Stimulated activated CD4-positive, alpha-beta T cell treated with anti-CD3 and anti-CD28 coated beads, Interleukin-2, amount 100 ng/mL, for 24 hours (primary cell): ENCODE measurements around the gene UGT1A4.

ENCODE experiments used
- DNase-seq, 2 donors: peaks; one replicate each; pipeline ENCODE4 v3.0.0-alpha.2; 2020

The UGT1A4 gene

DNA sequence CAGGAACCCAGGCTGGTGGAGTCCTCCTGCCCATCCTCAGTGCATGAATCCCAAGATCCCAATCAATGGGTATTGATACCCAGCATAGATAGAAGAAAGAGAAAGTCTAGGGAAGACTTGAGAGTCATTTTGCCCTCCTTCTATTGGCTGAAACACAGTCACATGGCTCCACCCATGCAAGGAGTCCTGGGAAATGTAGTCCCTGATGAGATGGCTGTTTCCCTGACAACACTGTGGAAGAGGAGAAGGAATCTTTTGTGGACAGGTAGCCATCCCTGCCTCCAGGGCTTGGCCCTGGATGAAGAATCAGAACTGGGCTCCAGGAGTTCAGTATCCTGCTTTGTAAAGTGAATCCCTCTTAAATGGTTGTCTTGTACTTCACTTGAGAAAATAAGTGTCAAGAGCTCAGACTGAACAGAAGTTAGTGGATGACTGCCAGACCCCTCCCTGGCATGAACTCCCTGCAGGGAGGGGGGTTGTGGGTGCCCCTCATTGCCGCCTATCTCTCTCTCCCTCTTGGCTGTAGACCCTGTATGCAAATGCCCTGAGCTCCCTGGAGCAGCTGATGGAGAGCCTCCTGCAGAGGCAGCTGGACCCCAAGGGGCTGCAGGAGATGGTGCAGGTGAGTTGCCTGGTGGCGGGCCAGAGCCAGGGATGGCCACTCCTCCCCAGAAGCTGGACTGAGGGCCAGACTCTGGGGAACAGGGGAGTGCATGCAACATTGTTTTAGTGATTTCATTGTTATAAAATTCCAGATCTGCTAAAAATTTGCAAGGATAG, 95.7 kb downstream of the UGT1A4 start:
- DNase-seq, result no peak

GRCh38 chr2:233815861-233816260, 97.3 kb downstream of the UGT1A4 start:
- no peak for DNase-seq

DNA sequence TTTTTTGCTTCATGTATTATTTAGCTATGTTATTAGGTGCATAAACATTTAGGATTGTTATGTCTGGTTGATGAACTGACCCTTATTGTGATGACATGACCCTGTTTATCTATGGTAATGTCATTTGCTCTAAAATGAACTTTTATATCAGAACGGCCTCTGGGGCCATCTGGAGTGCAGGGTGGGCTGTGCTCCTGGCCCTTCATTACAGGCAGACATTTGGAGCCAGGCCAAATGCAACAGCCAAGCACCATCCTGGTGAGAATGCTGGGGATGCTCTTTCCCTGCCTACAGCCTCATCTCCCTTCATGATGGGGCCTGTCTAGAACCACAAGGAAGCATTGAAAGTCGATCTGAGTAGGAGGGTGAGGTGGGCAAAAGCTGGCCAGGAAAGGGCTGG, 97.8 kb downstream of the UGT1A4 start:
- DNase-seq, result no peak

DNA sequence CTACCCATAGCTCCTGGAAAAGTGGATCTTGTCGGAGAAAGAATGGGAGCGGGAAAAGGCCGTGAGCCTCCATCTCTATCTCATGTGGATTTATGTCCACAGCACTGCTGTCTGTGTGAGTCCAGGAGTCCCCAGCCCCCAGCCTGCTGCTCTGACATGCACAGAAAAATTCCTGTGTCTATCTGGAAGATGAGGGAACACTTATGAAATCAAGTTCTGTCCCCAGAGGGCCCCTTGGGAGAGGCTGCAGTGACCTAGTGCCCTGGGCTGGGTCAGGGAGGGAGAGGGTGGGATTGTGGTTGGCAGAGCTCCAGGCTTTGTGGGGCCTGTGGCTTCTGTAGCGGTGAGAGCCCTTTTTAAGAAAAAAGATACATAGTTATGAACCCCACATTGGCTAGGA, 98.2 kb downstream of the UGT1A4 start:
- no peak for DNase-seq

GRCh38 chr2:233817361-233817911, 98.9 kb downstream of the UGT1A4 start:
- DNase-seq, result no peak

- DNase-seq, result no peak
Observed at GRCh38 chr2:233817995-233818638, 99.6 kb downstream of the UGT1A4 start.

DNA sequence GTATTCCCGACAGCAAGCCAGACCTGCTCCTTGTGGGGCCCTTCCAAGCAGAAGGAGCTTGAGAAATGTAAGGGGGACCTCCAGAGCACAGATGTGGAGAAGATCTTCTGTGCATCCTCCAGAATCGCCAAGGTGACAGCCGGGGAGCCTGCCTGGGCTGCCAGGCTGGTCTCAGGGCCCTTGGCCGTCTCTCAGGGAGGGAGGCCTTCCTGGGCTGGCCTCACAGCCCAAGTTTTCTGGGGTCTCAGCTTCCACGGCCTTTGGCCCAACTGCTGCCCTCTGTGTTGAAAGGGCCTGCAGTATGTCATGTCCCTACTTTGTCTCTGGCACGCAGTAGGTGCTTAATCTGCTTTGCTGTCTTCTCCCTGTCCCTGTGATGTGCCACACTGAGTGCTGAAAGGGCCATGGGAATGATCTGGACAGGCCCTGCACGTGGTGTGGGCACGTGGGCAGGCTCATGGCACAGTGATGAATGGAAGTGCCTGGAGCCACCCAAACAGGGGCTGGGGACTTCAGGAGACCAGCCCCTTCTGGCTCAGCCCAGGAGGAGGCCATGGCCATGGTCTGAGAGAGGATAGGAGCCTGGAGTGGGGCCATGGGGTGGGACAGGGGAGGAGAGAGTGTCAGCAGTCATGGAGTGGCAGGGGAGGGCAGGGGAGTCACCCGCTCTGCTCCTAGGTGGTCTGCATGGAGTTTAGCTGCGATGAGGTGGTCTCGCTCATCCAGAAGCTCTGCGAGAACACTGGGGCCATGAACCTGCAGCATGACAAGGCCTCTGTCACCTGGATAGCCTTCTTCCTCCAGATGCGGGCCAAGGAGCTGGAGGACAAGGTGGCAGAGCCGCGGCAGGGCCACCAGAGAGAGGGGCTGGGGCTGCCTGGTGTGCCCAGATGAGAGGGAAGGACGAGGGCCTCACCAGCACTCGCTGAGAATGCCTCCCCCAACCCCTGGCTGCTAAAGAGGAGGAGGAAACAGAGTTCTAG, 100.4 kb downstream of the UGT1A4 start:
- no peak for DNase-seq

GRCh38 chr2:233819884-233820773, 101.6 kb downstream of the UGT1A4 start:
- DNase-seq, result no peak

DNA sequence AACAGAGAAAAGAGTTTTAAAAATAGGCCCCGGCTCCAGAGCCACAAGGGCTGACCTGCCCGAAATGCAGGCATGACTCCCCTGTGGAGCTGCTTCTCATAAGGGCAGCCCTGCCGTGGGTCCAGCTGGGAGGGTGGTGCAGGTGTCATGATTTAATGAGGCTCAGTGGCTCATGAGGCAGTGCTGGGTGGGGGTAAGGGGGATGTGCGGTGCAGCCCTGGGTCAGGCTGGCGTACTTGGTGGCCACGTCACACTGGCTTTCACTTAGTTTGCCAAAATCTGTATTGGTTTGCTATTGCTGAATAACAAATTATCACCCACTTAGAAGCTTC, 102.2 kb downstream of the UGT1A4 start:
- no peak for DNase-seq

DNA sequence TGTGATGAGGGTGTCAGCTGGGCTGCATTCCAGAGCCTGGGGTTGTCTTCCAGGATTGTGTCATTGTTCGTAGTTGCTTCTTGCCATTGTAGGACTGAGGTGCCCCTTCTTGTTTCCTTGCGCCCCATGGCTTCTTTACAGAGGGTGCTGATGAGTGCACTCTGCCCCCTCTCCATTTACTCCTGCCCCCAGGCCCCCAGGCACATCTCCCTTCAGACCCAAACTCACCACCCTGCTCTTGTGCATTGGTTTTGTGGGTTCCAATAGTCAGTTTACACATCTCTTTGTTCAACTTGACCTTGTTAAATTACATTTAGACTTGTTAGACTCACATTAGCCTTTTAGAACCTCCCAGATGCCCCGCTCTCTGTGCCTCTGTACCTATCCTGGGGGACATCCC, 102.7 kb downstream of the UGT1A4 start:
- no peak for DNase-seq

- no peak for DNase-seq
Observed at GRCh38 chr2:233821709-233822100, 103.2 kb downstream of the UGT1A4 start.

DNA sequence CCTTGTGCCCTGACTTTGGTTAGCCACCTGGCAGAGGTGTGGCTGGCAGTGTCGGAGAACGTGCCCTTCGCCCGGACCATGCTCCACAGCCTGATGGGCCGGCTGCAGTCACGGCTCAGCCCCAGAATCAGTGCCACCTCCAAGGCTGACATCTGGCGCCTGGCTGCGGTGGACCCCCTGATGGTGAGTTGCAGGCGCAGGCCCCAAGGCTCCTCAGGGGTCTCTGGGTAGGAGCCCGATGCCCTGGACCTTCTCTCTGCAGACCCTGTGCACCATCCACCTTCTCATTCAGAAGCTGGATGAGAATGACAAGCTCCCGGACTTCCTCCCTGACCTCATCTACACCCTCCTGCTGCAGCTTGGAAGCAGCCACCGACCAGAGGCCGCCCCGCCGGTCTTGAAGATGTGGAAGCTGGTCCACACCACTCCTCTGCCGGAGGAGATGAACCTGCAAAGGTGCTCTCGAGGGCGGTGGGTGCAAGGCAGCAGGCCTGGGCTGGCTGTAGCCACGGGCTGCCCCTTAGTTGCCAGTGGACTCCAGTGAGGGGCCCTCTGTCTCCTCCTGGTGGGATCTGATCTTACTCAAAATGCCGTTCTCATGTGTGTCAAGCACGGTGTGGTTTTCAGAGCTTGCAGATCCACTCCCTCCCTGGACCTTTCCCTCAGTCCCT, 103.7 kb downstream of the UGT1A4 start:
- DNase-seq, result no peak
